GM23338 (cell line): ENCODE measurements around the gene GUCY1B1. TPM values are rescaled to one million over a fixed set of nuclear protein-coding genes. Genes with fewer than 3 reads are reported as not detected.

Experiments used
- EZH2phosphoT487 ChIP-seq: fragments of 200-600 bp; sonication (generic); IDR thresholded peaks from one replicate; pipeline ENCODE4 v1.8.1; 2018; ENCODE audit warnings: antibody characterized with exemption; ENCODE audit not compliant: unreplicated experiment
- STAT1 ChIP-seq: IDR thresholded peaks from one replicate; pipeline ENCODE4 v1.6.1; 2016; ENCODE audit warnings: antibody characterized with exemption; ENCODE audit not compliant: unreplicated experiment
- ZNF114 ChIP-seq: fragments of 250-450 bp; sonication (Bioruptor Pico); IDR thresholded peaks from 2 replicates; pipeline ENCODE4 v1.5.0; 2020; ENCODE audit warnings: mild to moderate bottlenecking, moderate library complexity
- polyA plus RNA-seq: library from polyadenylated mRNA; unstranded; fragments of >200 nt; fragmentation: Nextera tagmentation; extraction: Ambion mirVana; gene quantifications from 2 replicates; pipeline ENCODE4 v1.2.1, GENCODE V29; 2016
- total RNA-seq: library from RNA; depleted of rRNA; stranded (reverse); fragments of >200 nt; shearing (Covaris generic); gene quantifications from 2 replicates; pipeline ENCODE4 v1.2.3, GENCODE V29; 2014
- TF ChIP-seq, protein P1 (sequence below): fragments of 250-450 bp; sonication (Bioruptor Pico); IDR thresholded peaks from 2 replicates; pipeline ENCODE4 v1.5.0; 2020; ENCODE audit warnings: mild to moderate bottlenecking, moderate library complexity
- TF ChIP-seq, protein P2 (sequence below), 2 experiments: fragments of 200-600 bp in 1 of 2; sonication (generic) in 1 of 2; conservative IDR thresholded peaks; 2 replicates each; pipeline versions ENCODE4 v1.5.1 to v1.6.1; 2016 to 2017; ENCODE audit warnings: antibody characterized with exemption in 2 of 2, low read depth in 2 of 2, mild to moderate bottlenecking in 2 of 2, moderate library complexity in 1 of 2
- TF ChIP-seq, protein P3 (sequence below): IDR thresholded peaks from 2 replicates; pipeline ENCODE4 v1.6.1; 2016; ENCODE audit warnings: antibody characterized with exemption
- TF ChIP-seq, protein P4 (sequence below): IDR thresholded peaks from one replicate; pipeline ENCODE4 v1.6.1; 2018; ENCODE audit warnings: antibody characterized with exemption; ENCODE audit not compliant: unreplicated experiment

Gene GUCY1B1
- total and polyA plus RNA-seq, 2 experiments from 2014 or later = 2.6 to 4.3 TPM

DNA sequence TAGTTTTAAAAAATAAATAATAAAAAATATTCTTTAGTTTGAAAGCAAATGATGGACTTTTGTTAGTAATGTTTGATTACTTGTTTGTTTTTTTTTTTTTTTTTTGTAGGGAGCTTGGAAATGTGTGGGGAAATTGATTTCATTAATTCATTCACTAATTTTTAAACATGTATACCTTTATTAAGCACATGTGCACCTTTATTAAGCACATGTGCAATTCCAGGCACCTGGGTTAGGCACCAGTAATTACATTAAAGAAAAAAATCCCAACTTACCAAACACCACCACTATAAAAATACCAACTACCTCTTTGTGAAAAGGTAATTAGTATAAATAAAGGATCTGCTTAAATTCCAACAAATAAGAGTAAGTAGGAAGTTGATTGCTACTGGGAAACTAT is 9.5 kb downstream of the GUCY1B1 start (continued):
- TF ChIP-seq, protein P1, sequence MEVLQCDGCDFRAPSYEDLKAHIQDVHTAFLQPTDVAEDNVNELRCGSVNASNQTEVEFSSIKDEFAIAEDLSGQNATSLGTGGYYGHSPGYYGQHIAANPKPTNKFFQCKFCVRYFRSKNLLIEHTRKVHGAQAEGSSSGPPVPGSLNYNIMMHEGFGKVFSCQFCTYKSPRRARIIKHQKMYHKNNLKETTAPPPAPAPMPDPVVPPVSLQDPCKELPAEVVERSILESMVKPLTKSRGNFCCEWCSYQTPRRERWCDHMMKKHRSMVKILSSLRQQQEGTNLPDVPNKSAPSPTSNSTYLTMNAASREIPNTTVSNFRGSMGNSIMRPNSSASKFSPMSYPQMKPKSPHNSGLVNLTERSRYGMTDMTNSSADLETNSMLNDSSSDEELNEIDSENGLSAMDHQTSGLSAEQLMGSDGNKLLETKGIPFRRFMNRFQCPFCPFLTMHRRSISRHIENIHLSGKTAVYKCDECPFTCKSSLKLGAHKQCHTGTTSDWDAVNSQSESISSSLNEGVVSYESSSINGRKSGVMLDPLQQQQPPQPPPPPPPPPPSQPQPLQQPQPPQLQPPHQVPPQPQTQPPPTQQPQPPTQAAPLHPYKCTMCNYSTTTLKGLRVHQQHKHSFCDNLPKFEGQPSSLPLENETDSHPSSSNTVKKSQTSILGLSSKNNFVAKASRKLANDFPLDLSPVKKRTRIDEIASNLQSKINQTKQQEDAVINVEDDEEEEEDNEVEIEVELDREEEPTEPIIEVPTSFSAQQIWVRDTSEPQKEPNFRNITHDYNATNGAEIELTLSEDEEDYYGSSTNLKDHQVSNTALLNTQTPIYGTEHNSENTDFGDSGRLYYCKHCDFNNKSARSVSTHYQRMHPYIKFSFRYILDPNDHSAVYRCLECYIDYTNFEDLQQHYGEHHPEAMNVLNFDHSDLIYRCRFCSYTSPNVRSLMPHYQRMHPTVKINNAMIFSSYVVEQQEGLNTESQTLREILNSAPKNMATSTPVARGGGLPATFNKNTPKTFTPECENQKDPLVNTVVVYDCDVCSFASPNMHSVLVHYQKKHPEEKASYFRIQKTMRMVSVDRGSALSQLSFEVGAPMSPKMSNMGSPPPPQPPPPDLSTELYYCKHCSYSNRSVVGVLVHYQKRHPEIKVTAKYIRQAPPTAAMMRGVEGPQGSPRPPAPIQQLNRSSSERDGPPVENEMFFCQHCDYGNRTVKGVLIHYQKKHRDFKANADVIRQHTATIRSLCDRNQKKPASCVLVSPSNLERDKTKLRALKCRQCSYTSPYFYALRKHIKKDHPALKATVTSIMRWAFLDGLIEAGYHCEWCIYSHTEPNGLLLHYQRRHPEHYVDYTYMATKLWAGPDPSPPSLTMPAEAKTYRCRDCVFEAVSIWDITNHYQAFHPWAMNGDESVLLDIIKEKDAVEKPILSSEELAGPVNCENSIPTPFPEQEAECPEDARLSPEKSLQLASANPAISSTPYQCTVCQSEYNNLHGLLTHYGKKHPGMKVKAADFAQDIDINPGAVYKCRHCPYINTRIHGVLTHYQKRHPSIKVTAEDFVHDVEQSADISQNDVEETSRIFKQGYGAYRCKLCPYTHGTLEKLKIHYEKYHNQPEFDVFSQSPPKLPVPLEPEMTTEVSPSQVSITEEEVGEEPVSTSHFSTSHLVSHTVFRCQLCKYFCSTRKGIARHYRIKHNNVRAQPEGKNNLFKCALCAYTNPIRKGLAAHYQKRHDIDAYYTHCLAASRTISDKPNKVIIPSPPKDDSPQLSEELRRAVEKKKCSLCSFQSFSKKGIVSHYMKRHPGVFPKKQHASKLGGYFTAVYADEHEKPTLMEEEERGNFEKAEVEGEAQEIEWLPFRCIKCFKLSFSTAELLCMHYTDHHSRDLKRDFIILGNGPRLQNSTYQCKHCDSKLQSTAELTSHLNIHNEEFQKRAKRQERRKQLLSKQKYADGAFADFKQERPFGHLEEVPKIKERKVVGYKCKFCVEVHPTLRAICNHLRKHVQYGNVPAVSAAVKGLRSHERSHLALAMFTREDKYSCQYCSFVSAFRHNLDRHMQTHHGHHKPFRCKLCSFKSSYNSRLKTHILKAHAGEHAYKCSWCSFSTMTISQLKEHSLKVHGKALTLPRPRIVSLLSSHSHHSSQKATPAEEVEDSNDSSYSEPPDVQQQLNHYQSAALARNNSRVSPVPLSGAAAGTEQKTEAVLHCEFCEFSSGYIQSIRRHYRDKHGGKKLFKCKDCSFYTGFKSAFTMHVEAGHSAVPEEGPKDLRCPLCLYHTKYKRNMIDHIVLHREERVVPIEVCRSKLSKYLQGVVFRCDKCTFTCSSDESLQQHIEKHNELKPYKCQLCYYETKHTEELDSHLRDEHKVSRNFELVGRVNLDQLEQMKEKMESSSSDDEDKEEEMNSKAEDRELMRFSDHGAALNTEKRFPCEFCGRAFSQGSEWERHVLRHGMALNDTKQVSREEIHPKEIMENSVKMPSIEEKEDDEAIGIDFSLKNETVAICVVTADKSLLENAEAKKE (CRISPR knock-in tag) = no peak
- TF ChIP-seq, protein P2, sequence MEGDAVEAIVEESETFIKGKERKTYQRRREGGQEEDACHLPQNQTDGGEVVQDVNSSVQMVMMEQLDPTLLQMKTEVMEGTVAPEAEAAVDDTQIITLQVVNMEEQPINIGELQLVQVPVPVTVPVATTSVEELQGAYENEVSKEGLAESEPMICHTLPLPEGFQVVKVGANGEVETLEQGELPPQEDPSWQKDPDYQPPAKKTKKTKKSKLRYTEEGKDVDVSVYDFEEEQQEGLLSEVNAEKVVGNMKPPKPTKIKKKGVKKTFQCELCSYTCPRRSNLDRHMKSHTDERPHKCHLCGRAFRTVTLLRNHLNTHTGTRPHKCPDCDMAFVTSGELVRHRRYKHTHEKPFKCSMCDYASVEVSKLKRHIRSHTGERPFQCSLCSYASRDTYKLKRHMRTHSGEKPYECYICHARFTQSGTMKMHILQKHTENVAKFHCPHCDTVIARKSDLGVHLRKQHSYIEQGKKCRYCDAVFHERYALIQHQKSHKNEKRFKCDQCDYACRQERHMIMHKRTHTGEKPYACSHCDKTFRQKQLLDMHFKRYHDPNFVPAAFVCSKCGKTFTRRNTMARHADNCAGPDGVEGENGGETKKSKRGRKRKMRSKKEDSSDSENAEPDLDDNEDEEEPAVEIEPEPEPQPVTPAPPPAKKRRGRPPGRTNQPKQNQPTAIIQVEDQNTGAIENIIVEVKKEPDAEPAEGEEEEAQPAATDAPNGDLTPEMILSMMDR (conservative IDR thresholded peaks at IDR 0.05; ENCODE audit: low read depth in 2 of 2) = no peak
- no peak for TF ChIP-seq STAT1
- TF ChIP-seq, protein P3, sequence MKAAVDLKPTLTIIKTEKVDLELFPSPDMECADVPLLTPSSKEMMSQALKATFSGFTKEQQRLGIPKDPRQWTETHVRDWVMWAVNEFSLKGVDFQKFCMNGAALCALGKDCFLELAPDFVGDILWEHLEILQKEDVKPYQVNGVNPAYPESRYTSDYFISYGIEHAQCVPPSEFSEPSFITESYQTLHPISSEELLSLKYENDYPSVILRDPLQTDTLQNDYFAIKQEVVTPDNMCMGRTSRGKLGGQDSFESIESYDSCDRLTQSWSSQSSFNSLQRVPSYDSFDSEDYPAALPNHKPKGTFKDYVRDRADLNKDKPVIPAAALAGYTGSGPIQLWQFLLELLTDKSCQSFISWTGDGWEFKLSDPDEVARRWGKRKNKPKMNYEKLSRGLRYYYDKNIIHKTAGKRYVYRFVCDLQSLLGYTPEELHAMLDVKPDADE = no peak
- no peak for TF ChIP-seq ZNF114 (CRISPR knock-in tag)
- TF ChIP-seq, protein P4, sequence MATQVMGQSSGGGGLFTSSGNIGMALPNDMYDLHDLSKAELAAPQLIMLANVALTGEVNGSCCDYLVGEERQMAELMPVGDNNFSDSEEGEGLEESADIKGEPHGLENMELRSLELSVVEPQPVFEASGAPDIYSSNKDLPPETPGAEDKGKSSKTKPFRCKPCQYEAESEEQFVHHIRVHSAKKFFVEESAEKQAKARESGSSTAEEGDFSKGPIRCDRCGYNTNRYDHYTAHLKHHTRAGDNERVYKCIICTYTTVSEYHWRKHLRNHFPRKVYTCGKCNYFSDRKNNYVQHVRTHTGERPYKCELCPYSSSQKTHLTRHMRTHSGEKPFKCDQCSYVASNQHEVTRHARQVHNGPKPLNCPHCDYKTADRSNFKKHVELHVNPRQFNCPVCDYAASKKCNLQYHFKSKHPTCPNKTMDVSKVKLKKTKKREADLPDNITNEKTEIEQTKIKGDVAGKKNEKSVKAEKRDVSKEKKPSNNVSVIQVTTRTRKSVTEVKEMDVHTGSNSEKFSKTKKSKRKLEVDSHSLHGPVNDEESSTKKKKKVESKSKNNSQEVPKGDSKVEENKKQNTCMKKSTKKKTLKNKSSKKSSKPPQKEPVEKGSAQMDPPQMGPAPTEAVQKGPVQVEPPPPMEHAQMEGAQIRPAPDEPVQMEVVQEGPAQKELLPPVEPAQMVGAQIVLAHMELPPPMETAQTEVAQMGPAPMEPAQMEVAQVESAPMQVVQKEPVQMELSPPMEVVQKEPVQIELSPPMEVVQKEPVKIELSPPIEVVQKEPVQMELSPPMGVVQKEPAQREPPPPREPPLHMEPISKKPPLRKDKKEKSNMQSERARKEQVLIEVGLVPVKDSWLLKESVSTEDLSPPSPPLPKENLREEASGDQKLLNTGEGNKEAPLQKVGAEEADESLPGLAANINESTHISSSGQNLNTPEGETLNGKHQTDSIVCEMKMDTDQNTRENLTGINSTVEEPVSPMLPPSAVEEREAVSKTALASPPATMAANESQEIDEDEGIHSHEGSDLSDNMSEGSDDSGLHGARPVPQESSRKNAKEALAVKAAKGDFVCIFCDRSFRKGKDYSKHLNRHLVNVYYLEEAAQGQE = no peak
- no peak for TF ChIP-seq EZH2phosphoT487
